Neuron (in vitro differentiated cells): ENCODE results near the gene FBXO3.
A peak's percentile ranks its signal among the peaks of the same experiment; 100 is the strongest.
"Not testable (repeated sequence)": the region's sequence is repeated elsewhere in the genome, so short reads cannot be mapped to it uniquely, and the experiment has no call there.

Source experiments
- H2AFZ ChIP-seq: one replicate; pipeline ENCODE4 v1.6.1; 2013; ENCODE audit warnings: low read depth, mild to moderate bottlenecking, inconsistent platforms, low read length, moderate library complexity
- H3K27me3 ChIP-seq: one replicate; pipeline ENCODE4 v1.6.1; 2013; ENCODE audit warnings: low read length; ENCODE audit not compliant: insufficient read depth
- H3K36me3 ChIP-seq: one replicate; pipeline ENCODE4 v1.6.1; 2013; ENCODE audit warnings: low read length; ENCODE audit not compliant: insufficient read depth
- H3K4me1 ChIP-seq: one replicate; pipeline ENCODE4 v1.6.1; 2013; ENCODE audit warnings: low read length; ENCODE audit not compliant: insufficient read depth
- H3K4me3 ChIP-seq: 2 replicates; pipeline ENCODE4 v1.5.1; 2013; ENCODE audit warnings: mild to moderate bottlenecking, low read length, moderate library complexity
- H3K9me3 ChIP-seq: one replicate; pipeline ENCODE4 v1.6.1; 2013; ENCODE audit warnings: low read length

Gene FBXO3, protein sequence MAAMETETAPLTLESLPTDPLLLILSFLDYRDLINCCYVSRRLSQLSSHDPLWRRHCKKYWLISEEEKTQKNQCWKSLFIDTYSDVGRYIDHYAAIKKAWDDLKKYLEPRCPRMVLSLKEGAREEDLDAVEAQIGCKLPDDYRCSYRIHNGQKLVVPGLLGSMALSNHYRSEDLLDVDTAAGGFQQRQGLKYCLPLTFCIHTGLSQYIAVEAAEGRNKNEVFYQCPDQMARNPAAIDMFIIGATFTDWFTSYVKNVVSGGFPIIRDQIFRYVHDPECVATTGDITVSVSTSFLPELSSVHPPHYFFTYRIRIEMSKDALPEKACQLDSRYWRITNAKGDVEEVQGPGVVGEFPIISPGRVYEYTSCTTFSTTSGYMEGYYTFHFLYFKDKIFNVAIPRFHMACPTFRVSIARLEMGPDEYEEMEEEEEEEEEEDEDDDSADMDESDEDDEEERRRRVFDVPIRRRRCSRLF

DNA sequence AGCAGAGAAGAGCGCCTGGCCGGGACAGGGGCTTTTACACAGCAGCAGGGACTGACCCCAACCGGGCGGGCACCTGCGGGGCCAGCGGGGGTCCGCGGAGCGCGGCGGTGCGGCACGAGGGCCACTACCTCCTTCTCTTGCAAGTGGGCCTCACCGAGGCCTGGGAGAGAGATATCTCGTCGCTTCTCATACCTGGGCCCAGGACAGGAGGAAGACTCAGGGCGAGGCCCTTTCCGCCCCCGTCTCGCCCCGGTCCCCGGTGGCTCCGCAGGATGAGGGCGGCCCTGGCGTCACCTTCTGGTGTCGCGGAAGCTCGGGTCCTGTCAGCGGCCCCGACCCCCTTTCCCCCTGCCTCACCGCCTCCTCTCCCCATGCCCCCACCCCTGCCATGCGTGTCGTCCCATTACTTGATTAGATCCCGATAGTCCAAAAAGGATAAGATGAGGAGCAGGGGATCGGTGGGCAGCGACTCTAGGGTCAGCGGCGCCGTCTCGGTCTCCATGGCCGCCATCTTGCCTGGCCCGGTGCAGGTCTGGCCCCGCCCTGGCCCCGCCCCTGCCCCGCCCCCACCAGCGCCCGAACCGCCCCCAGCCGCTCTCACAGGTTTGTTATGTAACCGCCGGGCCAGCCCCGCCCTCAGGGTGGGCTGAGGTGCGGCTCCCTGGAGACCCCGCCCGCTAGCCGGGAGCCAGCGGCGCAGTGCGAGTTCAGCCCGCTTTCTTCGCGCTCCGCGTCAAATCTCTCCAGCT is at the start of gene FBXO3:
Gene FBXO3 (minus strand): TSS at position 534 of the 749 bp plus-strand sequence. CDS start 23 bp downstream, at position 511.
- Histone ChIP-seq H3K9me3 (no peaks in the 10 kb centered on the region), H3K36me3 (peaks cover 3% of the 10 kb centered on the region), H2AFZ (peak within 1 kb of the TSS; percentile 98), H3K27me3 (peaks cover 29% of the 10 kb centered on the region), H3K4me3 (peak within 1 kb of the TSS; percentile 92), H3K4me1 (peaks cover 33% of the 10 kb centered on the region)

DNA sequence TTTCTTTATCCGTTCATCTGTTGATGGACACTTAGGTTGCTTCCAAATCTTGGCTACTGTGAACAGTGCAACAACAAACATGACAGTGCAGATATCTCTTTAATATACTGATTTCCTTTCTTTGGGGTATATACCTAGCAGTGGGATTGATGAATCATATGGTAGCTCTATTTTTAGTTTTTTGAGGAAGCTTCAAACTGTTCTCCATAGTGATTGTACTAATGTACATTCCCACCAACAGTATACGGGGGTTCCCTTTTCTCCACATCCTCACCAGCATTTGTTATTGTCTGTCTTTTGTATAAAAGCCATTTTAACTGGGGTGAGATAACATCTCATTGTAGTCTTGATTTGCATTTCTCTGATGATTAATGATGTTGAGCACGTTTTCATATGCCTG is 48.7 kb upstream of the FBXO3 start:
- H3K9me3 ChIP-seq, H3K4me3 ChIP-seq, H3K4me1 ChIP-seq, H3K36me3 ChIP-seq, H2AFZ ChIP-seq: not testable (repeated sequence)
- H3K27me3 ChIP-seq = peaks cover 38% of the 10 kb centered on the region

DNA sequence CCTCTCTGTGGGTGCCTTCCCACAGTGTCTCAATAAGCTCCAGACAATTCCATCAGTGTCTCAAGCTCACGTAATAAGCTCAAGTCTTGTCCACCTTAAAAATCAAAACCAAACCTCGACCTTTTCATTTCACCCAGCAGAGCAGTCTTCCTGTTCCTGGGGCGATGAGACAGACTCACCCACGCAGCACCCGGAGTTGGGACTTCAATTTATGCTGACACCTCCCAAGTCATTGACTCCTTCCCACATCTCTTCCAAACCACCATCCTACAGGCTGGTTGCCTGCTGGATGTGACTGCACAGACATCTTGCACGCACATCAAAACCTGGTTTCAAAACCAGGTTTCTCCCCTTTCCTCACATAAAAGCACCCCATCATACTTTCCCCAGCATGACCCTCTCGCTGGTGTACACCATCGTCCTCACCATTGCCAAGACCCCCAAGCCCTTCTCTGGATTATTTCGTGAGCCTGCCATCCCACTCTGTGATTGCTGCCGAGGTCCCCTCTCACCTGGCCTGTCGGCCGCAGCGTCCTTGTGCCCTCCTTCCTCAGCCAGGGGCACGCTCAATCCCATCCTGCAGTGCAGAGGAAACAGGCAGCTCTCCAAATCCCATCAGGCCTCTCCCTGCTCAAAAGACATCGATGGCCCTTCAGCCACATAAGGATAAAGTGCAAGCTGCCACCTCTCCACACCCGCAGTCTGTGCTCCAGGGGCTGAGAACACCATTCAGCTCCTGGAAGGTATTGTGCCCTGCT is 45.1 kb upstream of the FBXO3 start:
- Histone ChIP-seq H3K36me3 (no peaks in the 10 kb centered on the region), H3K9me3 (no peaks in the 10 kb centered on the region), H2AFZ (no peak overlapping the region), H3K27me3 (peaks cover 36% of the 10 kb centered on the region), H3K4me3 (no peak overlapping the region), H3K4me1 (no peaks in the 10 kb centered on the region)

DNA sequence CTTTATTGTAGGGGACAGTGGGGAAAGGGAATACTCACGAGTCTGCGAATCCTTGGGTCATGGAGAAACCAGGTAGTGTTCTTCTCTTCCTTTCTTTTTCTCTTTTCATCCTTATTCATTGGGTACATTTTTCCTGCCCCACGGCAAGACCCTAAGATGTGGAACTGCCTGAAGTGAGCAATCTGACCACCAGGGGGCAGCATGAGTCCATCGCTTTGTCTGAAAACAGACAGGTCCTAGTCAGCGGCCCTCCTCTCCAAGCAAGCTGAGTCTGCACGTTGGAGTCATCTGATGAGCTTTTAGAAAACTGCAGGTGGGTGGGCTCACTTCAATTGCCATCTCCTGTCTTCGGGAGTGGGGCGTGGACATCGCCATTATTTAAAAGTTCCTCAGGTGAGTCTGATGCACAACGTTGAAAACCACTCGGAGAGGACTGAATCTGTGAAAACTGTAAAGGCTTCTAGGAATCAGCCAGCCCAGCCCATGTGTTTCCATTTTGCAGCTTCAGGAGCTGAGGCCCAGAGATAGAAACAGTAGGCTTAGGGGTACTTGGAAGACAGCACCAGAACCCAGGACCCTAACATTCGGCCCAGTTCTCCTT is 34.0 kb upstream of the FBXO3 start:
- Histone ChIP-seq H2AFZ (no peak overlapping the region), H3K36me3 (no peaks in the 10 kb centered on the region), H3K9me3 (no peaks in the 10 kb centered on the region), H3K27me3 (peaks cover 29% of the 10 kb centered on the region), H3K4me3 (no peak overlapping the region), H3K4me1 (no peaks in the 10 kb centered on the region)

DNA sequence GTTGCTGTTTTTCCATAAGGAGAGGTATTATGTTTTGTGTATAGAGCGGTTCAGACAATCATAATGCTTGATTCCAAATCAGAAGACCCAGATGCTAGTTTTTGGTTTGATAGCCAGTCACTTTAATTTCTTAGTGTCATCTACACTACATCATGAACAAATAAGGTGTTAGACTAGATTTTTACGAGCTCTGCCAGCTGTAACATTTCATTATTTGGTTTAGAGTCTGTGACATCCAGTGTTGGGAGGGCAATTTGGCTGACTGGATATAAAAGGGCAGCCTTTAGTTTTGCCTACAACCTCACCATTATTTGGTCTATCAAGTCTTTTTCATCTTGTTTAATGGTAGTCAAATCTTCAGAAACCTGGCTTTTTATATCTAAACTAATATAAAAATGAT is 30.2 kb upstream of the FBXO3 start:
- Histone ChIP-seq H3K4me3 (no peak overlapping the region), H2AFZ (no peak overlapping the region), H3K27me3 (peaks cover 38% of the 10 kb centered on the region), H3K9me3 (no peaks in the 10 kb centered on the region), H3K36me3 (no peaks in the 10 kb centered on the region), H3K4me1 (peaks cover 12% of the 10 kb centered on the region)

DNA sequence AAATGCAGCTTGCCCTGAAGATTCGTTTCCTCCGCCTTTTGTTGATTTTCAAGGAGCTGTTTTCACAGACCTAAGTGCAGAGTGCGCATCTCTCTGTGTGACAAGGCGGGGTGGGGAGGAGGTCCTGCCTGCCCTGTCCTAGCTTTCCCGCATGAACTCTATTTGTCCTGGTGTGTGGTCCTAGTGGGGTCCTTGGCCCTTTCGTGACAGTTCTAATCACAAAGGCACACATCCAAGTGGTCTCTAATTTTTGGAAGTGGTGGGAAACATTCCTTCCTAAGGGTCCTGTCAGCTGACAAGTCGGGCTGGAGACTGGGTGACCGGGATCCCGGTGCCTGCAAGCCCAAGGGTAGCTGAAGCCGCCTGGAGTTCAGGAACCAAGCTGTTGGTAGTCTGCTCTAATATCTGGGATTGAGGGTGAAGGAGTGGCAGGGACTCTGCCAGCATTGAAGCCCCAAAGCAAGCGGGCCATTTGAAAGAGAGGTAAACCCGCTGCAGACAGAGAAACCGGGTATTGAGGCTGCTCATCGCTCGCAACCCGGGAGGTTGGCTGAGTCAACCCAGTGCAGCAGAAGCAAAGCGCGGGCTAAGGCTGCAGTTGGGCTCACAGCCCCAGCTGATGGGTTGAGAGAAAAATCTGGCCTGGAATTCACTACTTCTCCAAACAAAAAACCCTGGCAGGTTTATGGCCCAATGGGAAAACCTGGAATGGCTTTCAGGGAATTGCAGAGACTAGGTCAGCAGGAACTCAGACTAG is 28.1 kb upstream of the FBXO3 start:
- Histone ChIP-seq H3K27me3 (peaks cover 40% of the 10 kb centered on the region), H3K4me1 (peaks cover 12% of the 10 kb centered on the region), H3K9me3 (no peaks in the 10 kb centered on the region), H3K36me3 (no peaks in the 10 kb centered on the region), H2AFZ (peak overlapping the region; percentile 70), H3K4me3 (peak overlapping the region; percentile 47)

DNA sequence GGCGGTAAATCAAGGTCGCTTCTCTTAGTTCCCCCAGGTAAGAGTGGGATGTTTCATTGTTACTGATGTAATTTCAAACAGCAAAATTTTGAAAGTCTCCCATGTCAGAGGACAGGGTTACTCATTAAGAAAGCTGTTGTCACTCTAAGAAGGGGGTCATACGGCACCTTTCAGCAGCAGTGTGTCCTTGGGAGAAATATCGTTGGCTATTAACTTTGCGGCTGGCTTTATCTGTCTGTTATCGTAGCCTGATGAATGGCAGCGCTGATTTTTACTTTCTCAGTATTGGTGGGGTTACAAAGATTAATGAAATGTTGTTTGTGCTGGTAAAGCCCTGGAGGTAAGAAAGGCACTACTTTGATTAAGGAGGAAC is 27.5 kb upstream of the FBXO3 start:
- no peaks in the 10 kb centered on the region for H3K36me3 ChIP-seq
- H3K27me3 ChIP-seq = peaks cover 40% of the 10 kb centered on the region
- no peaks in the 10 kb centered on the region for H3K9me3 ChIP-seq
- peak overlapping the region; percentile 70 for H2AFZ ChIP-seq
- peak overlapping the region; percentile 47 for H3K4me3 ChIP-seq
- H3K4me1 ChIP-seq = peaks cover 12% of the 10 kb centered on the region

DNA sequence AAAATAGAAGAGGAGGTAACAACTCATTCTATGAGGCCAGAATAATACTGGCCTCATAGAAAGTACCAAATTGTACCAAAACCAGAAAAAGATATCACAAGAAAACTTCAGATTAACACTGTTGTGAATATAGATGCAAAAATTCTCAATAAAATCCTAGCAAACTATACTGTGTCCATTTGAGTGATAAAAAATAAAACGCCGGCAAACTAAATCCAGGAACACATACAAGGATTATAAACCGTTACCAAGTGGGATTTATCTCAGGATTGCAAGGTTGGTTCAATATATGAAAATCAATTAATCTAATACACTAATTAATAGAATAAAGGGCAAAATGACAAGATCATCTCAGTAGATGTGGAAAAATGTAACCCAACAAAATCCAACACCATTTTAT is 23.6 kb upstream of the FBXO3 start:
- Histone ChIP-seq H3K9me3 (no peaks in the 10 kb centered on the region), H2AFZ (no peak overlapping the region), H3K4me3 (no peak overlapping the region), H3K4me1 (peaks cover 12% of the 10 kb centered on the region), H3K27me3 (peaks cover 31% of the 10 kb centered on the region), H3K36me3 (no peaks in the 10 kb centered on the region)

DNA sequence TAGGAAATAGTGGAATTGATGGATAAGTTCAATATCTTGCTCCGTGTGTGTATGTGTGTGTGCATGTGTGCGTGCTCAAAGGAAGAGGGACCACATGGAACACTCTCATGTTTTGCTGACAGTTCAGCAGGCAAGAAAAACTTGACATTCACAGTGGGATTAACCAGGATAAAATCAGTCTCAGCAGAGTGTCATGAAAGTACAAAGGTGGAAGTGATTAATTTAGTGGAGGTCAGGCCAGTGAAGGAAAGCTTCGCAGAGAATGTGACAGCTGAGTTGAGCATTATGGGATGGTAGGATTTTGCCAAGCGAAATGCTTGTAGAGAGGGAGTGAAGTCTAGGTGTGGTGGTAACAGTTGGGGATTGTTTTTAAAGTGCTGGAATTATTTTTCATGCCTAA is 15.7 kb upstream of the FBXO3 start:
- H3K36me3 ChIP-seq = no peaks in the 10 kb centered on the region
- H3K4me1 ChIP-seq = no peaks in the 10 kb centered on the region
- H2AFZ ChIP-seq = no peak overlapping the region
- H3K9me3 ChIP-seq = no peaks in the 10 kb centered on the region
- H3K27me3 ChIP-seq = peaks cover 3% of the 10 kb centered on the region
- no peak overlapping the region for H3K4me3 ChIP-seq

DNA sequence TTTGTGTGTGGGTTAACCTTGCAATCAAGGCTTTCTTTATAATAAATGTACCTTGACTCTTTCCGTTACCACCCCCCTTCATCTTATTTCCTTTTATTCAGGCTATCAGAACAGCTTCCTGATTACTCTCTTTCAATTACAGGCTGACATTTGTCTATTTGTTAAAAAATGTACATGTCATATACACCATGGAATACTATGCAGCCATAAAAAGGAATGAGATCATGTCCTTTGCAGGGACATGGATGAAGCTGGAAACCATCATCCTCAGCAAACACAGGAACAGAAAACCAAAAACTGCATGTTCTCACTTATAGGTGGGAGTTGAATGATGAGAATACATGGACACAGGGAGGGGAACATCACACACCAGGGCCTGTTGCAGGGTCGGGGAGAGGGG is 13.8 kb upstream of the FBXO3 start:
- H3K36me3 ChIP-seq, H3K4me1 ChIP-seq, H3K27me3 ChIP-seq, H3K4me3 ChIP-seq, H3K9me3 ChIP-seq, H2AFZ ChIP-seq: not testable (repeated sequence)

DNA sequence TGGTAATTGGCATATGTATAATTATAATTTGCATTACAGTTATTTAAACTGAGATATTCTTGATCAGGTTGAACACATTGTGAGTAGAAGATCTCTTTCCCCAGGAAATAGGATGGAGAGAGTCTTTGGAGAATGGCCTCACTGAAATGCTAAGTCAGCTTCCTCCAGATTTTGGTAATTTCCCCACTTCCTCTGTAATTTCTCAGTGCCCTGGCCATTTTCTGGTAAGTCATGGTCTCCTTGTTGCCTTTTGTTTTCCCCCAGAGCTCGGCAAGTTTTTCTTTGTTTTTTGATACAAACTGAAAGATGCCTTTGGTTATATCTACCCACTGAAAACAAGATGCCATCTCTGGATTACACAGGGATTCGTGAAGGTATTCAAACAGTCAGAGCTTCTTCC is 12.8 kb upstream of the FBXO3 start:
- H2AFZ ChIP-seq = no peak overlapping the region
- H3K27me3 ChIP-seq = peaks cover 14% of the 10 kb centered on the region
- no peaks in the 10 kb centered on the region for H3K36me3 ChIP-seq
- H3K4me1 ChIP-seq = no peaks in the 10 kb centered on the region
- no peaks in the 10 kb centered on the region for H3K9me3 ChIP-seq
- no peak overlapping the region for H3K4me3 ChIP-seq

DNA sequence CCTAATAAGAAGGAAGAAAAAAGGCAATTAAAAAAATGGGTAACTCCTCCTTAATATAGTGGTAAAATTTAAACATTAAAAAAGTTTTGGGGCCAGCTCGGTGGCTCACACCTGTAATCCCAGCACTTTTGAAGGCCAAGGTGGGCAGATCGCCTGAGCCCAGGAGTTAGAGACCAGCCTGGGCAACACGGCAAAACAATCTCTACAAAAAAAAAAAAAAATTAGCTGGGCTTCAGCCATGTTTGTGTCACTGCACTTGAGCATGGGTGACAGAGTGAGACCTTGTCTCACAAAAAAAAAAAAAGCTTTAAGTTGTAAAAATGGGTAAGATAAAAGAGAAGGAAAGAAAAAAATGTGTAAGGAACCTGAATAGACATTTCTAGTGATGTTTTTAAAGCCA is 11.3 kb upstream of the FBXO3 start:
- no peaks in the 10 kb centered on the region for H3K36me3 ChIP-seq
- no peaks in the 10 kb centered on the region for H3K4me1 ChIP-seq
- H3K27me3 ChIP-seq = peaks cover 25% of the 10 kb centered on the region
- no peak overlapping the region for H3K4me3 ChIP-seq
- no peak overlapping the region for H2AFZ ChIP-seq
- no peaks in the 10 kb centered on the region for H3K9me3 ChIP-seq
